H9 (cell line): Measurements from ENCODE around the gene UBE2V1. TPM values are rescaled to one million over a fixed set of nuclear protein-coding genes. Genes with fewer than 3 reads are reported as not detected.

ENCODE experiments used
- DNase-seq: peaks from one replicate; pipeline ENCODE4 v3.0.0-alpha.2; 2017
- H2AFZ ChIP-seq: one replicate; pipeline ENCODE4 v1.6.1; 2013; ENCODE audit warnings: mild to moderate bottlenecking, low read length, control low read depth, moderate library complexity
- H2AK5ac ChIP-seq: 2 replicates; pipeline ENCODE4 v1.6.1; 2013; ENCODE audit warnings: low read length, control low read depth, mixed read lengths; ENCODE audit not compliant: insufficient read length
- H2BK120ac ChIP-seq: one replicate; pipeline ENCODE4 v1.6.1; 2013; ENCODE audit warnings: low read depth, mild to moderate bottlenecking, low read length, control low read depth, inconsistent platforms; ENCODE audit not compliant: poor library complexity, severe bottlenecking
- H2BK12ac ChIP-seq: 2 replicates; pipeline ENCODE4 v1.6.1; 2013; ENCODE audit warnings: low read length, control low read depth, mixed read lengths, low read depth; ENCODE audit not compliant: insufficient read length
- H2BK15ac ChIP-seq: 2 replicates; pipeline ENCODE4 v1.6.1; 2013; ENCODE audit warnings: low read depth, low read length, control low read depth
- H2BK20ac ChIP-seq: one replicate; pipeline ENCODE4 v1.6.1; 2013; ENCODE audit warnings: low read depth, mild to moderate bottlenecking, low read length, control low read depth, inconsistent platforms; ENCODE audit not compliant: poor library complexity, severe bottlenecking
- H2BK5ac ChIP-seq: 2 replicates; pipeline ENCODE4 v1.6.1; 2013; ENCODE audit warnings: low read length, control low read depth, mixed read lengths; ENCODE audit not compliant: insufficient read length
- H3K14ac ChIP-seq: 2 replicates; pipeline ENCODE4 v1.6.1; 2013; ENCODE audit warnings: low read length, control low read depth; ENCODE audit not compliant: insufficient read depth
- H3K18ac ChIP-seq: 2 replicates; pipeline ENCODE4 v1.6.1; 2013; ENCODE audit warnings: low read depth, mild to moderate bottlenecking, mixed read lengths, low read length, control low read depth; ENCODE audit not compliant: insufficient read length
- H3K23ac ChIP-seq: 2 replicates; pipeline ENCODE4 v1.6.1; 2013; ENCODE audit warnings: low read length, control low read depth, mixed read lengths, low read depth; ENCODE audit not compliant: insufficient read length
- H3K23me2 ChIP-seq: 2 replicates; pipeline ENCODE4 v1.6.1; 2013; ENCODE audit warnings: low read depth, mild to moderate bottlenecking, mixed read lengths, low read length, control low read depth; ENCODE audit not compliant: insufficient read length, poor library complexity, severe bottlenecking
- H3K27ac ChIP-seq: 2 replicates; pipeline ENCODE4 v1.5.1; 2013; ENCODE audit warnings: low read length, control low read depth, mixed read lengths, low read depth; ENCODE audit not compliant: insufficient read length
- H3K27me3 ChIP-seq: 2 replicates; pipeline ENCODE4 v1.6.1; 2013; ENCODE audit warnings: low read length, control low read depth, inconsistent platforms; ENCODE audit not compliant: insufficient read depth
- H3K4ac ChIP-seq: 2 replicates; pipeline ENCODE4 v1.6.1; 2013; ENCODE audit warnings: low read depth, mild to moderate bottlenecking, control low read depth, inconsistent platforms, low read length, moderate library complexity
- H3K4me1 ChIP-seq: 2 replicates; pipeline ENCODE4 v1.6.1; 2013; ENCODE audit warnings: low read length, control low read depth, inconsistent platforms; ENCODE audit not compliant: insufficient read depth
- H3K4me2 ChIP-seq: 2 replicates; pipeline ENCODE4 v1.6.1; 2013; ENCODE audit warnings: low read length, control low read depth, mixed read lengths; ENCODE audit not compliant: insufficient read length, insufficient read depth
- H3K56ac ChIP-seq: 2 replicates; pipeline ENCODE4 v1.6.1; 2013; ENCODE audit warnings: low read depth, mild to moderate bottlenecking, mixed read lengths, low read length, control low read depth; ENCODE audit not compliant: insufficient read length
- H3K79me1 ChIP-seq: 2 replicates; pipeline ENCODE4 v1.6.1; 2013; ENCODE audit warnings: low read depth, mild to moderate bottlenecking, moderate library complexity, low read length, control low read depth, inconsistent platforms; ENCODE audit not compliant: insufficient read depth, poor library complexity, severe bottlenecking
- H3K79me2 ChIP-seq: 2 replicates; pipeline ENCODE4 v1.6.1; 2013; ENCODE audit warnings: low read length, control low read depth, inconsistent platforms; ENCODE audit not compliant: insufficient read depth
- H3K9ac ChIP-seq: 2 replicates; pipeline ENCODE4 v1.6.1; 2013; ENCODE audit warnings: low read length, control low read depth, mixed read lengths; ENCODE audit not compliant: insufficient read length; ENCODE audit errors: extremely low read depth
- H3K9me3 ChIP-seq: one replicate; pipeline ENCODE4 v1.6.1; 2013; ENCODE audit warnings: low read depth, low read length, inconsistent platforms; ENCODE audit not compliant: control insufficient read depth
- H3T11ph ChIP-seq: one replicate; pipeline ENCODE4 v1.6.1; 2013; ENCODE audit warnings: mild to moderate bottlenecking, low read length, control low read depth, inconsistent platforms
- H4K20me1 ChIP-seq: one replicate; pipeline ENCODE4 v1.6.1; 2013; ENCODE audit not compliant: control insufficient read depth, insufficient read length, insufficient read depth
- H4K5ac ChIP-seq: 2 replicates; pipeline ENCODE4 v1.6.1; 2013; ENCODE audit warnings: low read depth, mild to moderate bottlenecking, mixed read lengths, low read length, control low read depth; ENCODE audit not compliant: insufficient read length
- H4K8ac ChIP-seq: replicated peaks from 2 replicates; pipeline ENCODE4 v1.6.1; 2013; ENCODE audit warnings: low read length, control low read depth, mixed read lengths, low read depth; ENCODE audit not compliant: insufficient read length
- H4K91ac ChIP-seq: 2 replicates; pipeline ENCODE4 v1.6.1; 2013; ENCODE audit warnings: low read depth, mild to moderate bottlenecking, moderate library complexity, mixed read lengths, low read length, control low read depth; ENCODE audit not compliant: insufficient read length
- H3K27ac Mint-ChIP-seq, 3 experiments: 2 replicates in 2 of 3; 3 replicates in 1 of 3; pipeline ENCODE4 v1.8.0; 2020 to 2021; ENCODE audit warnings: mixed read lengths in 3 of 3, mild to moderate bottlenecking in 1 of 3, moderate library complexity in 1 of 3
- H3K27me3 Mint-ChIP-seq: 2 replicates; pipeline ENCODE4 v1.8.0; 2021; ENCODE audit warnings: low read depth, mild to moderate bottlenecking, moderate library complexity, mixed read lengths
- H3K36me3 Mint-ChIP-seq, 3 experiments: 2 replicates in 2 of 3; 3 replicates in 1 of 3; pipeline ENCODE4 v1.8.0; 2020 to 2021; ENCODE audit warnings: low read depth in 3 of 3, mixed read lengths in 3 of 3; ENCODE audit not compliant: insufficient read depth in 1 of 3
- H3K4me1 Mint-ChIP-seq, 2 experiments: 2 replicates each; pipeline ENCODE4 v1.8.0; 2020; ENCODE audit warnings: mixed read lengths in 2 of 2
- H3K4me3 Mint-ChIP-seq, 2 experiments: 2 replicates in 1 of 2; 3 replicates in 1 of 2; pipeline ENCODE4 v1.8.0; 2020 to 2021; ENCODE audit warnings: mild to moderate bottlenecking in 2 of 2, mixed read lengths in 2 of 2, moderate library complexity in 1 of 2
- H3K9me3 Mint-ChIP-seq, 2 experiments: 2 replicates in 1 of 2; 3 replicates in 1 of 2; pipeline ENCODE4 v1.8.0; 2020; ENCODE audit warnings: mild to moderate bottlenecking in 2 of 2, mixed read lengths in 2 of 2, moderate library complexity in 1 of 2
- CTCF ChIP-seq: fragments of 200-600 bp; sonication (generic); conservative IDR thresholded peaks from 3 replicates; pipeline ENCODE4 v1.8.0; 2021; ENCODE audit warnings: antibody characterized with exemption, mild to moderate bottlenecking
- WGBS: extraction: QIAGEN DNeasy Blood & Tissue Kit; methylation state at CpG from one replicate; pipeline ENCODE4 v1.1.7; 2013; ENCODE audit warnings: missing lambda C conversion rate, low lambda C conversion rate, mixed read lengths; ENCODE audit not compliant: insufficient read length; ENCODE audit errors: extremely low coverage; 5-methylcytosine and 5-hydroxymethylcytosine counted together
- total RNA-seq: library from RNA; stranded (reverse); gene quantifications from 2 replicates; pipeline ENCODE4 v1.2.1, GENCODE V29; 2021

UBE2V1 gene
- total RNA-seq, 1 experiment from 2014 or later = 152 TPM

- Histone ChIP-seq H3K4me1 (peaks cover 6% of the 10 kb centered on the region; the same call in 1 of the 2 replicates), H3K79me2 (peaks cover 2% of the 10 kb centered on the region; the same call in 1 of the 2 replicates), H3K23me2 (no peaks in the 10 kb centered on the region), H3K4me2 (no peak overlapping the region), H2BK20ac (no peak overlapping the region), H3K9me3 (no peaks in the 10 kb centered on the region), H2BK15ac (no peak overlapping the region), H3K14ac (no peak overlapping the region), H3T11ph (no peak overlapping the region), H3K27me3 (no peaks in the 10 kb centered on the region), H4K20me1 (no peaks in the 10 kb centered on the region), H2AK5ac (no peak overlapping the region), H2BK5ac (no peak overlapping the region), H3K4ac (no peak overlapping the region), H3K23ac (no peak overlapping the region), H3K79me1 (peaks cover 5% of the 10 kb centered on the region), H4K8ac (no peak overlapping the region), H2BK12ac (no peak overlapping the region), H3K27ac (no peak overlapping the region), H3K9ac (no peak overlapping the region), H2AFZ (no peak overlapping the region), H2BK120ac (no peak overlapping the region), H4K5ac (no peak overlapping the region), H4K91ac (no peak overlapping the region), H3K18ac (no peak overlapping the region), H3K56ac (no peak overlapping the region)
- peaks cover 17 to 46% (median 45%) of the 10 kb centered on the region in 3 experiments for H3K36me3 Mint-ChIP-seq
- H3K4me1 Mint-ChIP-seq = peaks cover 27 to 29% of the 10 kb centered on the region in 2 experiments
- peak overlapping the region; percentile 32 to 68 (median 41); a peak in 4 of 7 replicates for H3K27ac Mint-ChIP-seq
- no peaks in the 10 kb centered on the region for H3K27me3 Mint-ChIP-seq
- TF ChIP-seq CTCF = no peak
- WGBS = no CpG with 5 or more reads among the region's 11 CpGs
- DNase-seq = no peak
- H3K4me3 Mint-ChIP-seq = no peak overlapping the region; a peak in 1 of 5 replicates
- no peaks in the 10 kb centered on the region for H3K9me3 Mint-ChIP-seq
Observed at GRCh38 chr20:50140339-50140859, 27.4 kb upstream of the UBE2V1 start.
